Lung (tissue), 12 donors: ENCODE results near the gene ALK. TPM values are rescaled to one million over a fixed set of nuclear protein-coding genes. Genes with fewer than 3 reads are reported as not detected.

Source experiments
- ATAC-seq: fragments of 200-7000 bp; cut with Tn5 transposase; one replicate; pipeline ENCODE4 v1.9.1; 2020; ENCODE audit warnings: moderate number of reproducible peaks; ENCODE audit not compliant: insufficient read depth, low FRiP score
- DNase-seq, 3 donors: peaks; one replicate each; pipeline ENCODE4 v3.0.0-alpha.2; 2013 to 2017
- H3K27ac ChIP-seq, 2 donors: one replicate each; pipeline ENCODE4 v1.5.1; 2013; ENCODE audit warnings: mild to moderate bottlenecking in 2 of 2, moderate library complexity in 2 of 2, control low read depth in 1 of 2, inconsistent platforms in 1 of 2, low read depth in 1 of 2, low read length in 1 of 2
- H3K27me3 ChIP-seq, 3 donors: one replicate each; pipeline ENCODE4 v1.5.1; 2013; ENCODE audit warnings: low read length in 2 of 3; ENCODE audit not compliant: control insufficient read depth in 3 of 3, insufficient read depth in 3 of 3
- H3K36me3 ChIP-seq, 4 donors: one replicate each; pipeline ENCODE4 v1.5.1; 2013; ENCODE audit warnings: low read length in 4 of 4, mild to moderate bottlenecking in 1 of 4, moderate library complexity in 1 of 4; ENCODE audit not compliant: control insufficient read depth in 4 of 4, insufficient read depth in 4 of 4
- H3K4me1 ChIP-seq, 5 donors: one replicate each; pipeline ENCODE4 v1.5.1; 2013; ENCODE audit warnings: low read length in 5 of 5, mild to moderate bottlenecking in 2 of 5, moderate library complexity in 1 of 5; ENCODE audit not compliant: control insufficient read depth in 5 of 5, insufficient read depth in 5 of 5
- H3K4me3 ChIP-seq: one replicate; pipeline ENCODE4 v1.5.1; 2013; ENCODE audit warnings: mild to moderate bottlenecking, control low read depth, moderate library complexity
- H3K9ac ChIP-seq, 2 donors: one replicate each; pipeline ENCODE4 v1.5.1; 2013; ENCODE audit warnings: low read length in 2 of 2, control low read depth in 1 of 2; ENCODE audit not compliant: insufficient read depth in 1 of 2
- H3K9me3 ChIP-seq, 4 donors: one replicate each; pipeline ENCODE4 v1.5.1; 2013; ENCODE audit warnings: low read length in 3 of 4, mild to moderate bottlenecking in 1 of 4, moderate library complexity in 1 of 4; ENCODE audit not compliant: control insufficient read depth in 4 of 4, insufficient read depth in 3 of 4
- WGBS, 2 donors: extraction: QIAGEN DNeasy Blood & Tissue Kit; methylation state at CpG; one replicate each; pipeline ENCODE4 v1.1.7; 2013; 5-methylcytosine and 5-hydroxymethylcytosine counted together
- polyA plus RNA-seq, 2 donors: library from polyadenylated mRNA; stranded (reverse); fragments of 200-250 nt; gene quantifications; one replicate each; pipeline ENCODE4 v1.2.1, GENCODE V29; 2013
- total RNA-seq, 2 donors: library from RNA; depleted of rRNA in 1 of 2; stranded (reverse); fragments of >200 nt in 1 of 2; gene quantifications; one replicate each; pipeline ENCODE4 v1.2.1, GENCODE V29; 2014 to 2021
- TF ChIP-seq, protein P1 (sequence below): IDR thresholded peaks from 2 replicates; pipeline ENCODE4 v1.5.1; 2012; ENCODE audit warnings: mild to moderate bottlenecking; ENCODE audit errors: control extremely low read depth, extremely low read depth
- donor health status: control.
- donor health status: control.
- donor health status: Bipolar disorder and iron deficiency.
- donor health status: healthy.
- donor health status: DM: yes; HTN: yes; CAD: no.

The ALK gene
- total and polyA plus RNA-seq, 4 donors = 0.09 to 0.25 (median 0.10) TPM; not detected in 1

DNA sequence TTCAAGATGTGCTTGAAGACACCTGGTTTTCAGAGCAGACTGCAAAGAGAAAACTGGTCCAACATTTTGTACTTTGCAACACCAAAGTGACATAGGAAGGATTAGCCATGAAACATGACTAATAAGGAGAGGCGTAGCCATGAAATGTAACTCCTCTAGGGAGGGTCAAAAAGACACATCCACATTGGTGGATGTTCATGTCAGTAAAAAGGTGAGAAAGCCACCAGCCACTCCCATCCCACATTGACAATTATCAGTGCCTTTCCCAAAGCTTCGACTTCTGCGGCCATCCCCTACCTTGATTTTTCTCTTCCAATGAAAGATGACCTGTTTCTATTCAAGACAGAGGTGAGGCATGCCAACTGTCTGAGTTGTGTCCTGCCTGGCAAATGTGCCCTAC lies 223.2 kb downstream of the ALK start:
- no peak for ATAC-seq
- DNase-seq = no peak
- 89 to 95% methylated on average over 3 of the region's 3 CpGs for WGBS, 2 donors
- TF ChIP-seq, protein P1, sequence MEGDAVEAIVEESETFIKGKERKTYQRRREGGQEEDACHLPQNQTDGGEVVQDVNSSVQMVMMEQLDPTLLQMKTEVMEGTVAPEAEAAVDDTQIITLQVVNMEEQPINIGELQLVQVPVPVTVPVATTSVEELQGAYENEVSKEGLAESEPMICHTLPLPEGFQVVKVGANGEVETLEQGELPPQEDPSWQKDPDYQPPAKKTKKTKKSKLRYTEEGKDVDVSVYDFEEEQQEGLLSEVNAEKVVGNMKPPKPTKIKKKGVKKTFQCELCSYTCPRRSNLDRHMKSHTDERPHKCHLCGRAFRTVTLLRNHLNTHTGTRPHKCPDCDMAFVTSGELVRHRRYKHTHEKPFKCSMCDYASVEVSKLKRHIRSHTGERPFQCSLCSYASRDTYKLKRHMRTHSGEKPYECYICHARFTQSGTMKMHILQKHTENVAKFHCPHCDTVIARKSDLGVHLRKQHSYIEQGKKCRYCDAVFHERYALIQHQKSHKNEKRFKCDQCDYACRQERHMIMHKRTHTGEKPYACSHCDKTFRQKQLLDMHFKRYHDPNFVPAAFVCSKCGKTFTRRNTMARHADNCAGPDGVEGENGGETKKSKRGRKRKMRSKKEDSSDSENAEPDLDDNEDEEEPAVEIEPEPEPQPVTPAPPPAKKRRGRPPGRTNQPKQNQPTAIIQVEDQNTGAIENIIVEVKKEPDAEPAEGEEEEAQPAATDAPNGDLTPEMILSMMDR = no peak
- no peaks in the 10 kb centered on the region for H3K36me3 ChIP-seq
- H3K9me3 ChIP-seq = no peaks in the 10 kb centered on the region
- no peaks in the 10 kb centered on the region for H3K27me3 ChIP-seq
- no peaks in the 10 kb centered on the region for H3K4me1 ChIP-seq
- no peak overlapping the region for H3K9ac ChIP-seq
- H3K4me3 ChIP-seq = no peak overlapping the region
- no peak overlapping the region for H3K27ac ChIP-seq

DNA sequence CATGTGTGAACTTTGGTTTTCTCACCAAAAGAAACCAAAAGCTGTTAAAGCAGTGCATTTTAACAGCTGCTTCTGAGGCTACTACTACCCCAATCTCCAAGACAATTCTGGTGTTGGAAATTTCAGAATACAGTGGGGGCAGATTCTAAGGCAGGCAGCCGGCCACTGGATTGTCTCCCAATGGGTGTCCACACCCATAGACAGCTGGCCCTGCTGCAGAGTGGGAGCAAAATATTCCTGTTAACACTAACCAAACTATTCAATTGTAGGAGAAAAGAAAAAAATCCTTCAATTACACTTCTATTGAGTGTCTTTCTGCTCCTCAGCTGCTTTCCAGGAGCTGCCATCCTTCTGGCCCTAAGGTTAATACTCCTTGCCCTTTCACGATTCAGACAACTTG lies 223.7 kb downstream of the ALK start:
- H3K9ac ChIP-seq = no peak overlapping the region
- no peak overlapping the region for H3K27ac ChIP-seq
- H3K27me3 ChIP-seq = no peaks in the 10 kb centered on the region
- DNase-seq (no peak), ATAC-seq (no peak)
- no peaks in the 10 kb centered on the region for H3K36me3 ChIP-seq
- TF ChIP-seq, protein P1 = no peak
- WGBS, 2 donors = 72 to 86% methylated on average over 2 of the region's 2 CpGs
- H3K9me3 ChIP-seq = no peaks in the 10 kb centered on the region
- no peaks in the 10 kb centered on the region for H3K4me1 ChIP-seq
- H3K4me3 ChIP-seq = no peak overlapping the region

DNA sequence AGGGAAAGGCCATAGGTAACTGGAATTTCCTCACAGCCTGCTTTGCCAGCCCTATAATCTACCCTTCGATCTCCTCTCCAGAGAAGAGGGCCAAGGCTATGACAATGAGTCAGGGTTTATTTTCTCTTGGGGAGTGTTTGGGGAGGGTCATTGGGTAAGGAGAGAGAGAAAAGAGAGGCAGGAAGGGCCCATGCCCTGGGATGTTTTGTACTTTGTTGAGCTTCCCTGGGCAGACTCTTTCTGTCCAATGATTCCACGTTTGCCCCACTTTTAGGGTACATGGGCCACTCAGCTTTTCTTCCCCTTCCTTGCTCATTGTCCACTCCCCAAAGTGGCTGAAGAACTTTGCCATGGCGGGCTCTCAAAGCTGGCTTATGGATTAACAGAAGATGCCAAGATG lies 224.2 kb downstream of the ALK start:
- Histone ChIP-seq H3K4me1 (no peaks in the 10 kb centered on the region), H3K9ac (no peak overlapping the region), H3K4me3 (no peak overlapping the region), H3K36me3 (no peaks in the 10 kb centered on the region), H3K27ac (no peak overlapping the region), H3K9me3 (peaks cover 0 to under 1% (median 0%) of the 10 kb centered on the region in 4 donors), H3K27me3 (no peaks in the 10 kb centered on the region)
- DNase-seq = no peak
- WGBS, 2 donors = 83 to 85% methylated on average over 3 of the region's 3 CpGs
- ATAC-seq = no peak
- TF ChIP-seq, protein P1 = no peak

DNA sequence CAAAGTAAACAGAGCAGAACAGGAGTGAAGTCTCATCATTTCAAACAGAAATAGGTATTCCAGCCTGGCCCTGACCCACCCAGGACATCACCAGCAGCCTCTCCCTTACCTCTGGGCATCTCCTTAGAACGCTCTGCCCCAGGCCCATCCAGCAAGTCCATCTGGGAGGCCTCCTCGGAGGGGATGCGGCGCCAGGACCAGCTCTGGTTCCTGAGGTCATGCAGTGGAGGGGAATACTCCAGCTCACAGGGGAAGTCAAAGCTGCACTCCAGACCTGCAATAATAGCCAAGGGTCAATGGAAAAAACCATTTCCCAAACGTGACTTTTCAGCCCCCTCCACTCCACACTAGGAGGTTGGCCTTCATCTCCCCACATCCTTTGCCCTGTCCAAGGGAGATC lies 226.6 kb downstream of the ALK start:
- H3K4me1 ChIP-seq = no peaks in the 10 kb centered on the region
- H3K4me3 ChIP-seq = no peak overlapping the region
- DNase-seq (no peak), ATAC-seq (no peak)
- H3K27ac ChIP-seq = no peak overlapping the region
- TF ChIP-seq, protein P1 = no peak
- peaks cover 0 to 3% (median 0%) of the 10 kb centered on the region in 4 donors for H3K9me3 ChIP-seq
- H3K36me3 ChIP-seq = no peaks in the 10 kb centered on the region
- 88 to 93% methylated on average over 5 of the region's 5 CpGs for WGBS, 2 donors
- no peak overlapping the region for H3K9ac ChIP-seq
- no peaks in the 10 kb centered on the region for H3K27me3 ChIP-seq
